ENCODE data around the gene SVOPL. TPM values are rescaled to one million over a fixed set of nuclear protein-coding genes. Genes with fewer than 3 reads are reported as not detected.

The SVOPL gene
- total RNA-seq, 1 experiment from 2014 or later: not detected

GRCh38 chr7:138602451-138602850 is 98.7 kb downstream of the SVOPL start:
- intact Hi-C loops (cut with micrococcal nuclease): no loop called here
- H3K79me2 ChIP-seq (ENCODE audit: insufficient read depth, low read length): no peaks in the 10 kb centered on the region
- no peaks in the 10 kb centered on the region for H4K20me1 ChIP-seq (ENCODE audit: insufficient read depth)
- RAD21 ChIA-PET (ENCODE audit: low non-redundant PET in 1 of 2, low total read pairs in 2 of 2, uncharacterized antibody in 2 of 2, unreplicated experiment in 2 of 2): interaction anchor here in 1 of 2 experiments (0.5 kb wide), 1 partner anchor 634 kb away, joined by 3 read pairs; no protein-coding TSS in a partner anchor
- POLR2A ChIA-PET: no interaction called here
- CTCF ChIA-PET: no interaction called here
- TF ChIP-seq FOSL1 (IDR thresholded peaks at IDR 0.05; ENCODE audit: low read depth): no peak
- no peak for TF ChIP-seq ZFX (IDR thresholded peaks at IDR 0.05)
- no peak for TF ChIP-seq SIN3A (IDR thresholded peaks at IDR 0.05; ENCODE audit: low read depth)
- TF ChIP-seq, protein P1, sequence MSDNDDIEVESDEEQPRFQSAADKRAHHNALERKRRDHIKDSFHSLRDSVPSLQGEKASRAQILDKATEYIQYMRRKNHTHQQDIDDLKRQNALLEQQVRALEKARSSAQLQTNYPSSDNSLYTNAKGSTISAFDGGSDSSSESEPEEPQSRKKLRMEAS (IDR thresholded peaks at IDR 0.05): no peak
- TF ChIP-seq YY1 (IDR thresholded peaks at IDR 0.05; ENCODE audit: extremely low read depth, insufficient replicate concordance, low read depth, low read length): no peak
- TF ChIP-seq SP1 (IDR thresholded peaks at IDR 0.05; ENCODE audit: low read depth): no peak
- no peak for TF ChIP-seq ELF1 (IDR thresholded peaks at IDR 0.05; ENCODE audit: borderline replicate concordance, low read depth)
- no peak for TF ChIP-seq RAD21 (IDR thresholded peaks at IDR 0.05; ENCODE audit: low read depth)
- no peak for TF ChIP-seq EZH2phosphoT487 (IDR thresholded peaks at IDR 0.05; ENCODE audit: borderline replicate concordance)
- TF ChIP-seq CTCF (IDR thresholded peaks at IDR 0.05 in 2 of 3, conservative IDR thresholded peaks at IDR 0.05 in 1 of 3; ENCODE audit: borderline replicate concordance in 1 of 3, insufficient read depth in 1 of 3, low read depth in 2 of 3, low read length in 2 of 3): no peak
- TF ChIP-seq TCF7L2 (IDR thresholded peaks at IDR 0.05; ENCODE audit: borderline replicate concordance, extremely low read depth, insufficient read depth, insufficient read length): no peak
- TF ChIP-seq ZNF274 (IDR thresholded peaks at IDR 0.05; ENCODE audit: low read depth, low read length): no peak
- H3K4me3 ChIP-seq (replicated peaks in 1 of 2; ENCODE audit: low read depth in 1 of 2, low read length in 2 of 2): no peak overlapping the region
- no peak overlapping the region for H3K9ac ChIP-seq (ENCODE audit: low read length)
- no peak overlapping the region for H3K27ac ChIP-seq (ENCODE audit: low read depth, low read length)
- H3K36me3 ChIP-seq (ENCODE audit: control insufficient read depth in 1 of 2, insufficient read depth in 2 of 2, low read length in 2 of 2): no peaks in the 10 kb centered on the region
- no peaks in the 10 kb centered on the region for H3K4me1 ChIP-seq (ENCODE audit: control insufficient read depth in 1 of 2, insufficient read depth in 2 of 2, low read length in 2 of 2)
- no peaks in the 10 kb centered on the region for H3K9me2 ChIP-seq (ENCODE audit: insufficient read depth)
- no peak overlapping the region for H3K4me2 ChIP-seq (ENCODE audit: low read length)
- DNase-seq (ENCODE audit: low read depth, low spot score) (no peak), ATAC-seq (no peak)
- no TSS peak for BruUV-seq (replicated peaks)
- H2AFZ ChIP-seq (ENCODE audit: low read depth, low read length, poor library complexity, severe bottlenecking): no peak overlapping the region
- H3K9me3 ChIP-seq (ENCODE audit: control insufficient read depth in 1 of 2, insufficient read depth in 1 of 2, low read depth in 1 of 2, low read length in 2 of 2): no peaks in the 10 kb centered on the region; a peak in 1 of 4 replicates
- H3K27me3 ChIP-seq (ENCODE audit: insufficient read depth, low read length): no peaks in the 10 kb centered on the region

Data from HCT116 (cell line).